Erythroblast (primary cell): ENCODE results near the gene PATJ.

Experiments used
- GATA1 ChIP-seq: IDR thresholded peaks from 2 replicates; pipeline ENCODE4 v1.6.1; 2011; ENCODE audit warnings: low read depth, mild to moderate bottlenecking, control low read depth, low read length, moderate library complexity
- POLR2A ChIP-seq: IDR thresholded peaks from 2 replicates; pipeline ENCODE4 v1.6.1; 2011; ENCODE audit warnings: mild to moderate bottlenecking, low read length

DNA sequence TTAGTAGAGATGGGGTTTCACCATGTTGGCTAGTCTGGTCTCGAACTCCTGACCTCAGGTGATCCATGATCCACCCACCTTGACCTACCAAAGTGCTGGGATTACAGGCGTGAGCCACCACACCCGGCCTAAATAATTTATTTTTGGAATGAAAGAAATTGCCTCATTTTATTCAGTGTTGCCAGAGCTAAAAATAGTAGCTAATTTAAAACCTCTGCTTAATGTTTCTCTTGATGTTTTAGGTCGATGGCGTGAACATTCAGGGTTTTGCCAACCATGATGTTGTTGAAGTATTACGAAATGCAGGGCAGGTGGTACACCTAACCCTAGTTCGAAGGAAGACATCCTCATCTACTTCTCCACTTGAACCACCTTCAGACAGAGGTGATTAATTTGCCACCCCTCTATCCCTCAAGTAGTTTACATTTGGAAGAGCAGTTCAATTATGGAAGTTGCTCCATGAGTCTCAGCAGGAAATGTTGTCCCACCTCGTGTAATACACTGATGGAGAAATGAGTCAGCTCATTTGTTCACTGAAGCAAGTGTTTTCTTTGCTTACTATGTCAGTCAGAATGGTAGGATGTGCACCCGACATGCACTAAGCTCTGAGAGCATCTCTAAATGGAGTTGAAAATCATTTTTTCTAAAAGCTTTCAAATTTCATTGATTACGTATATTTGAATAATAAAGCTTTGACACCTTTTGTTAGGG, 54.9 kb downstream of the PATJ start:
- no peak for TF ChIP-seq POLR2A
- no peak for TF ChIP-seq GATA1
